GM19397 (cell line): ENCODE measurements around the gene CREB3.

Source experiments
- ATAC-seq: cut with Tn5 transposase; IDR thresholded peaks from one replicate; pipeline ENCODE4 v1.9.1; 2021; ENCODE audit warnings: mild to moderate bottlenecking, moderate library complexity; ENCODE audit not compliant: unreplicated experiment

CREB3 gene

DNA sequence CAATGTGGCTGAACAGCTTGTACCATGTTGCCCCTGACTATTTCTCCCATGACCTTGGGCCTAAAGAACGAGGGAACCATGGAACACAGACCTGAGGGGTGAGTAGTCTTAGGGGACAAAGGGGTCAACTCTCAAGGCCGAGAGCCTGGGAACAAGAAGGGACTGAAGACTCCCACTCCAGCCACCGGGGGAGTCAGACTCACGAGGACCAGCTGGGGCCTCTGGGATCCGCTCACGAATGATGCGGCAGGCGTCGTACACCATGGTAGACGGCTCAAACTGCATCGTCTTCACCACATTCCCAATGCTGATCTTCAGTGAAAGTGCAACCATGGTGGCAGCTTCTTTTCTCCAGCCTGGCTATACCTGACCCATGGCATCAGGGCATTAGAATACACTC lies 7.1 kb upstream of the CREB3 start:
- no peak for ATAC-seq

DNA sequence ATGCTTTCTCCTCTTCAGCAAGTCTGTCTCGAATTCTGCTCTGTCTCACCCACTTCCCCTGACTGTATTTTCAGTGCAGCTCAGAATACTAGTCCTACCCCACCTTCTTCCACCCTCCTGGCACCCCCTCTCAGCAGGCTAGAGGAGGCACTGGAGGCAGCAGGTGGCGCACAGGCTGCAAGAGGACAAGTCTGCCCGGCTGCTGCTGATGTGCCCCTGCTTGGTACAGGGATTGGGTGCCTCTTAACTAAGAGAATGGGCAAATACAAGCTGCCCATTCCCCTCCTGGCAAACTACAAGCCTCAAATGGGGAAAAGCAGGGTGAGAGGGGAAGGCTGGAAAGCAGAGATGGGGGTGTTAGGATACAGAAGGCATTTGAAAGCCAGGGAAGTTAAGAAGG lies 5.5 kb upstream of the CREB3 start:
- ATAC-seq: peak; percentile 42

GRCh38 chr9:35727676-35728040 lies 4.8 kb upstream of the CREB3 start:
- ATAC-seq: no peak

GRCh38 chr9:35728041-35728971 lies 4.2 kb upstream of the CREB3 start:
- no peak for ATAC-seq

- no peak for ATAC-seq
These were observed 3.4 kb upstream of the CREB3 start for GRCh38 chr9:35729101-35729500.

DNA sequence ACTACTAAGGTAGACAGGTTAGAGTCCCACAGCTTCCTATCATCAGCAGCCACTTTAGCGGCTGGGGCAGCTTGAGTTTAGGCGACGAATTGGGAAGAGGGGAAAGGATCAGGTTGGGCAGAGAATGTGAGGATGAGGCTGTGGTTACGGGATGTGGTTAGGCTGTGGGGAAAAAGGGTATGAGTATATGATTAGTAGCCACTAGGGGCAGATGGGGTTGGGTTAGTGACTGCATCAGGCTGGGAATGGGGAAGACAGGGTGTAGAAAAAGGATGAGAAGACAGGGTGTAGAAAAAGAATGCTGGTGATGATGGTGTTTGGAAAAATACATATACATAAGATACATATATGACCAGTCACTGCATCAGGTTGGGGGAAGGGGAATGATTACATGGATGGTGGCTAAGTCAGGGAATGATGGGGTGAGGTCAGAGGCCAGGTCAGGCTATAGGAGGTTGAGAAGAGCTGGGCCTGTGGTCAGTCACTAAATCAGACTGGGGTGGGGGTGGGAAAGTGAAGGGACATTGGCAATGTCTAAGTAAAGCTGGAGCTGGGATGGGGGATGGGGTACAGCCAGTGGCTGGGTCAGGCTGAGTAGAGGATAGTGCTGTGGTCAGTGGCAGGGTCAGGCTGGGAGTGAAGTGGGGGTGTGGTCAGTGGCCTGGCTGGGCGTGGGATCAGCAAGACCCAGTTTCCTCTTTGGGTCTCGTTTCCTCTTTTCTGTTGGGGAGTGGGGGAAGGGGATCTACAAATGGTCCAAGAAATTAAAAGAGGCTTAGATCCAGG lies 2.6 kb upstream of the CREB3 start:
- no peak for ATAC-seq

DNA sequence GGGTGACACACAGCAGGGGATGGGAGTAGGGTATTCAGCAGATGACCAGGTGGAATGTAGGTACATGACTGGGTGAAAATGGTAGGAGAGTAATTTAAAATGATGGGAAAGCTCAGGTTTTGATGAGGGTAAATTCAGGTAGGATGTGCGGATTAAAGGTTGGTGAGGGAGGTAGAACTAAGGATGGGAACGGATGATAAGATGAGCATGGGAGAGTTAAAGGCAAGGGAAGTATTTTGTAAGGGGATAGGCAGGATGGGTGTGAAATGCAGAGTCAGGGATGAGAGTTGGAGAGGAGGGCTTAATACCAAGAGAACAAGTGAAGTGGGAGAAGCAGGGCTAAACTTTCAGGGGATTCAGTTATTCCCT lies 2.0 kb upstream of the CREB3 start:
- ATAC-seq: no peak

DNA sequence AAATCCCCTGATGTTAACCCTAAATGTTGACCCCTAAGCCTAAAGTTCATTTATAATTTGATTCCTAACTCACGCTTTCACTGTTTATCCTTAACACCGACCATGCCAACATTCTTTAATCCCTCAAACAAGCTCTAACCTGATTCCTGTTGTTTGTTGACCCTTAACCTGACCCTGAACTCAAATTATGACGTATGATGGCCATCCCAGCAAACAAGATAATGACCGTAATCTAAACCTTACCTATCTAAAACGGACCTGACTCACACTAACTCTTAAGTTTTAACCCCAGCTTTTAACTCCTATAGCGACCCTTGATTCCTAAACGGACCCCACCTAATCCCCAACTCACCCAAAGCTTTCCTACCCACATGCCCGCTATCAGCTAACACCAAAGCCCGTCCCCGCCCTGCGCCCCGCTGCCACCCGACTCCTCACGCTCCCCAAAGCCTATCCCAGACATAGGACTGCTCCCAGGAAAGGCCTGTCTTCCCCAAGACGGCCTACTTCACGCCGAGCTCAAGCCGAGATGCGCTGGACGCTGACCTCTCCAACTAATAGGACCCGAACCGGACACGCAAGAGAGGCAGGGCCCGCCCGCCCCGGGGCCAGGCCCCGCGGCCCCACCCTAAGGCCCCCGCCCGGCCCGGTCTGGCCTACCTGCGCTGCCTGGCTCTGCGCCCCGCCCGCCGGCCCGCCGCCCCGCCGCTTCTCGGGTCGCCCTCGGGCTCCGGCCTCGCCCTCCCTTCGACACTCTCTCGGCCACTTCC lies 866 bp upstream of the CREB3 start:
- peak; percentile 0 for ATAC-seq

- ATAC-seq: no peak
These were observed 505 bp downstream of the CREB3 start for GRCh38 chr9:35732800-35733541.

GRCh38 chr9:35734096-35734495 lies 1.6 kb downstream of the CREB3 start:
- no peak for ATAC-seq

GRCh38 chr9:35736201-35736633 lies 3.8 kb downstream of the CREB3 start:
- no peak for ATAC-seq

GRCh38 chr9:35737143-35737542 lies 4.7 kb downstream of the CREB3 start:
- ATAC-seq: no peak

- no peak for ATAC-seq
These were observed 5.7 kb downstream of the CREB3 start for GRCh38 chr9:35738186-35738585.

- no peak for ATAC-seq
These were observed 6.5 kb downstream of the CREB3 start for GRCh38 chr9:35738924-35739323.

- no peak for ATAC-seq
These were observed 7.8 kb downstream of the CREB3 start for GRCh38 chr9:35740243-35740642.

GRCh38 chr9:35741740-35742139 lies 9.3 kb downstream of the CREB3 start:
- ATAC-seq: no peak

DNA sequence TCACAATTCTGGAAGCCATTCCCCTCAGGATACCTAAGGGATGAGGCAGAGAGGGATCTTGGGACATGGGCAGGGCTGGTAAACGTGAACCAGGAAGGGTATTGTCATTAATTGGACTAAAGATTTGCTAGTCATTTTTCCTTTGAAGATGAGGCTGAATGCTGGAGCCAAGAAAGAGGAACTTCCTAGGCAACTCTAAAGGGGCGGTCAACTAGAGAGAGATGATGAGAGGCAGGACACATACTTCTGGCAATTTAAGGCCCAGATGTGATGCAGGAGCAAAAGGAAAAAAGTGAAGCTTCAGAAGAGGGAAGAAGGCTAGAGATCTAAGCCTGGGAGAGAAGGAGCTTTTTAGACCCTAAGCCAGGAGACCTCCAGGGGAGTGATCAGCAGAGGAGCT lies 11.0 kb downstream of the CREB3 start:
- no peak for ATAC-seq

DNA sequence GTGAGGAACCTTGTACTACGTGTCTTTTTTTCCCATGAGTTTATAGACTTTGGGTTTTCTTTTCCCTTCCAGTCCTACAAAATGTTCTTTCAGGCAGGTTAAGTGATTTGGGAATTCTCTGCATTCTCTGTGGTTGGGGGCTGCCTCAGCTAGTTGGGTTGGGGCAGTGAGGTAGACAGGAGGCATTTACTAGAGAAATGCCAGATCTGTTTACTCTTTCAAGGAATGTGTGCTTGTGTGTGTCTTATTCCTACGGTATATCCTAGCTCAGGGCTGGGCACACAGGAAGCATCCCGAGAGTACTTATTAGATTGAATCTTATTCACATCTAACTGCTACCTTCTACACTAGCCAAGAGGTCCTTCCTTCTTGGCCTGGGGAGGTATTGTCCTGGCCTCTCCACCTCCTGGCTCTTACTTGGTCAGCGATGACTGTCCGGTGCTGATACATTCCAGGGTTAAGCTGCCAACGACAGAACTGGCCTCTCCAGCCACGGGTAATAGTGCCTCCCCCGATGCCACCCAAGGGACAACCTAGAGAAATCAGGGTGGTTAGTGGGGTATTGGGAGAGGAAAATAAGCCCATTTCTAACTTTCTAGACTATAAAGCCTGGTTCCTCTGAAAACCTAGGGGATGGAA lies 11.5 kb downstream of the CREB3 start:
- no peak for ATAC-seq

DNA sequence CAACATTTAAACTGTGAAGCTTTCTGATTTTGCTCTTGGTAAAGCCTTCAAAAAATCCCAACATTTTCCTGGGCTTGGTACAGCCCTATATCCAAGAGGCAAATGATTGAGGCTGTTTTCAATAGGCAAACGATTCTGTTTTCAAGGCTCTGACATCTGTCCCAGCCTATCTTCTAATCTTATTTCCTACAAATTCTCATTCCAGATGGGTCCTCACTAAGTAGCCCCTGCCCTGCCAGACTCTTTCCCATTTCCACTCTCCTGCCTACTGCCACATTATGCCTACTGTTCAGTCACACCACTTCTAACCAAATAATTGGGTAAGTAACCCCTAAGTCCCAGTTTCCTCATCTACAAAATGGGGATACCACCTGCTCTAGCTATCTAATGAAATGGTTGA lies 13.1 kb downstream of the CREB3 start:
- ATAC-seq: no peak

DNA sequence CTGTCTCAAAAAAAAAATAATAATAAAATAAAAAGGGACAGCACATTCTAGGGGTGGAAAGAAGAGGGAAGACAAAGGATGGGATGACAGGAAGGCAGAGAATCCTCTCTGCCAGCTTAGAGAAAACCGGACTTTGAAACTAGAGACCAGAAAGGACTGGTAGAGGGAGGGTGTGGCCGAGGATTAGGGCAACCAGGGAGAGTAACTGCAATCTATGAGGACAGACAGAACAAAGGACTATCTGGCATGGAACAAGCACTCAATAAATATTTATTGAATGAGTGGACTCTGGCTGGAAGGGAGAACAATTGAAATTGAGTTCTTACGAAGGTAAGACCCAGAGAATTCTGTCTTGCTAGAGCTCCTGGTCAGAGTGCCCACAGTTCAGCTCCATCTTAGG lies 14.1 kb downstream of the CREB3 start:
- ATAC-seq: no peak
